Brain pericyte (primary cell): ENCODE measurements around the gene ANTXR2.
"Not testable (repeated sequence)": the region's sequence is repeated elsewhere in the genome, so short reads cannot be mapped to it uniquely, and the experiment has no call there.

Source experiments
- DNase-seq: peaks from one replicate; pipeline ENCODE4 v3.0.0-alpha.2; 2012; ENCODE audit warnings: low read depth, low spot score

ANTXR2 gene

DNA sequence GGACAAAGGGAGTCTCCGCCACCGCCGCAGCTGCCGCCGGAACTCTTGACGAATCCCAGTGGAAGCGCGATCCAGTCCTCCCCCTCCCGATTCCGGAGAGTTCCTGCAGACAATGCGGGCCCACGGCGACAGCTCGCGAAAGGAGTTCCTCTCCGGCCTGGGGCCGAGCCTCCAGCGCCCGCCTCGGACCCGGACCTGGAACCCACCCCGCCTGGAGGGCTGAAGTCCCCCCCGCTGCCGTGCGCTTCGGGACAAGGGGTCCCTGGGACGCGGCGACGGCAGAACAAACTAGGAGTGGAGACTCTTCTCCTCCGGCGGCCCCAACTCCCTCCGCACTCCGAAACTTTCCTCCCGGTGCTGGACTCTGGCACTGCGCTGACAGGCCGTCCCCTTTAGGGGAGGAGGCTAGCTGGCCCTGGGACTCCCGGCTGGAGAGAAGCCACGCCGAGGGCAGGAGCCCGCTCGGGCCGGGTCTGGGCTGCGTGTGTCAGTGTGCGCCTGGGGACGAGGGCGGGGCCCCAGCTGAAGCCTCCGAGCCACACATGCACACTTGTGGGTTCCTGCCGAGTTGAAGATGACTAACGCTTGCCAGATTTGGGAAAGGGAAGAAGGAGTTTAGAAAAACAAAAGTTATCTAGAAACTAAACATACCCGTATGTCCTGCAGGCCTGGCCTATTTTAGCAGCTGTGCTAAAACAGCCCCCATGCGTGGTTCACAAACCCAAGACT lies at the start of gene ANTXR2:
ANTXR2 (minus strand) TSS at position 486 of the 729 bp plus-strand sequence. CDS start 669 bp downstream, outside the sequence.
- DNase-seq: peak; percentile 93

DNA sequence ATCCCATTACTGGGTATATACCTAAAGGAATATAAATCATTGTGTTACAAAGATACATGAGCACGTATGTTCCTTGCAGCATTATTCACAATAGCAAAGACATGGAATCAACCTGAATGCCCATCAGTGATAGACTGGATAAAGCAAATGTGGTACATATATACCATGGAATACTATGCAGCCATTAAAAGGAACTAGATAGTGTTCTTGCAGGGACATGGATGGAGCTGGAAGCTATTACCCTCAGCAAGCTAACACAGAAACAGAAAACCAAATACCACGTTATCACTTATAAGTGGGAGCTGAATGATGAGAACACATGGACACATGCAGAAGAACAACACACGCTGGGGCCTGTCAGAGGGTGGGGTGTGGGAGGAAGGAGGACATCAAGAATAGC lies 48.8 kb upstream of the ANTXR2 start:
- not testable (repeated sequence) for DNase-seq

GRCh38 chr4:80119620-80120019 lies 46.6 kb upstream of the ANTXR2 start:
- DNase-seq: not testable (repeated sequence)

DNA sequence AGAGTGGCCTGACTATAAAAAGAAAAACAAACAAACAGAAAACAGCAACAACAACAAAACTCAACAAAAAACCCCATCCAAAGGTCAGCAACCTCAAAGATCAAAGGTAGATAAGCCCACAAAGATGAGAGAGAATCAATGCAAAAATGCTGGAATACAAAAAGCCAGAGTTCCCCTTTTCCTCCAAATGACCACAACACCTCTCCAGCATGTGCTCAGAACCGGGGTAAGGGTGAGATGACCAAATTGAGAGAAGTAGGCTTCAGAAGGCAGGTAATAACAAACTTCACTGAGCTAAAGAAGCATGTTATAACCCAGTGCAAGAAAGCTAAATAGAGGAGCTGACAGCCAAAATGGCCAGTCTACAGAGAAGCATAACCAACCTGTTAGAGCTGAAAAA lies 43.5 kb upstream of the ANTXR2 start:
- DNase-seq: no peak

DNA sequence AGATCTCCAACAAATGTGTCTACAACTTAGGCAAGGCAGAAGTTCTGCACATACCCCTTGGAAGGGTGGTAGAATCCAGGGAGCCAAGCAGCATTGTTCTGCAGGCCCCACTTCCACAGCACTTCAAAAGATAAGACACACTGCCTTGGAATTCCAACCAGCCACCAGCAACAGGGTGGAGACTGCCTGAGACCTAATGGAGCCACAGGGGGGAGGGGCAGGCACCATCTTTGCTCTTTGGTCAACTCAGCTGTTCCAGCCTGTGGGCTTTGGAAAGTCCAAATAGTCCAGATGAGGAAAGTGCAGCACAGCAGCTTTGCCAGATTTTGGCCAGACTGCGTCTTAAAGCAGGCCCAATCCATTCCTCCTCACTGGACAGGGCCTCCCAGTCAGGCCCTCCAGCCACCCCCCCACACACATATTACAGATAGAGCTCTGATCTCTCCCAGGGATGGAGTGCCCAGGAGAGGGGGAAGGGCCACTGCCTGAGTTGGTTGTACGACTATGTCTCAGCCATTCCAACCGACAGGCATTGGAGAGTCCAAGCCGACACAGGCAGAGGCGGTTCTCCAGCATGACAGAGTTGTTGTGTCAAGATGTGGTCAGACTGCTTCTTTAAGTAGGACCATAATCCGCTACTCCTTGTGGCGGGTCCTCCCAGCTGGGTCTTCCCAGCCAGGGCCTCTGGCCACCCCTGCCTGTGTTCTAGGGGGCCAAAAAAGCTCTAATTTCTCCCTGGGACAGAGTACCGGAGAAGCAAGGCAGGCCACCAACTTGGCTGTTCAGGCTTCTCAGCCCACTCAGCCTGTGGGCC lies 42.5 kb upstream of the ANTXR2 start:
- DNase-seq: no peak

DNA sequence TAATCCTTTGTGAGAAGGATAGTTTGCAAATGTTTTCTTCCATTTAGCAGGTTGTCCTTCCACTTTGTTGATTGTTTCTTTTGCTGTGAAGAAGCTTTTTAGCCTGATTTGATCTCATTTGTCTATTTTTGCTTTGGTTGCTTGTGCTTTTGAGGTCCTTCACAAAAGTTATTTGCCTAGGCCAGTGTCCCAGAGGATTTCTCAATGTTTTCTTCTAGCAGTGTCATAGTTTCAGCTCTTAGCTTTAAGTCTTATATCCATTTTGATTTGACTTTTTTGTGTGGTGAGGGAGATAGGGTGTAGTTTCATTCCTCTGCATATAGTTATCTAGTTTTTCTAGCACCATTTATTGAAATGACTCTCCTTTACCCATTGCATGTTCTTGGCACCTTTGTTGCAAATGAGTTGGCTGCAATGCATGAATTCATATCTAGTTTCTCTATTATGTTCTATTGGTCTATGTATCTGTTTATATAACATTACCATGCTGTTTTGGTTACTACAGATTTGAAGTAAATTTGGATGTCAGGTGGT lies 41.8 kb upstream of the ANTXR2 start:
- DNase-seq: no peak

GRCh38 chr4:80113615-80114014 lies 40.6 kb upstream of the ANTXR2 start:
- DNase-seq: no peak

- no peak for DNase-seq
Observed at GRCh38 chr4:80112236-80112635, 39.2 kb upstream of the ANTXR2 start.

DNA sequence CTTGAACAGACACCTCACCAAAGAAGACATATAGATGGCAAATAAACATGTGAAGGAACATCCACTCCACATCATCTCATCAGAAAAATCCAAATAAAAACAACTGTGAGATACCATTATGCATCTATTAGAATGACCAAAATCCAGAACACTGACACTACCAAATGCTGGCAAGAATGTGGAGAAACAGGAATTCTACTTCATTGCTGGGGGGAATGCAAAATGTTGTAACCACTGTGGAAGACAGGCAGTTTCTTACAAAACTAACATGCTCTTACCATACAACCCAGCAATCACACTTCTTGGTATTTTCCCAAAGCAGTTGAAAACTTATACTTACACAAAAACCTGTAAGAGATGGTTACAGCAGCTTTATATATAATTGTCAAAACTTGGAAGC lies 38.2 kb upstream of the ANTXR2 start:
- DNase-seq: no peak

- DNase-seq: no peak
Observed at GRCh38 chr4:80107374-80107773, 34.3 kb upstream of the ANTXR2 start.

DNA sequence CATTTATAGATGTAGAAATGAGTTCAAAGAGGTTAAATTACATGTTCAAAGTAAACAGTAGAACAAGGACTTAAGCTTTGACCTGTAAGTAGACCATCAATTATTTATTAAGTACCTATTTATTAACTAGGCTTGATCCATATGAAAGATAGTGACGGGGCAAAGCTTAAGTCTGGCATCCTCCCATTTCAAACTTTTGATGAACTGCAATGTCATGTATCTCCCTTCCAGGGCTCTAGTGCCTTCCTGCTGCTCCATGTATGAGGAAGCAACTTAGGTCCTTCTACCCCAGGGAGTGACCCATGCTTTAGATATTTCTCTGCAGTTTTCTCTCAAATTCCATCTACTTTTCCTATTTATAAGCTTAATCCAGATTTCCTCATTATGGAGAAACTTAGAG lies 31.9 kb upstream of the ANTXR2 start:
- DNase-seq: no peak

- DNase-seq: no peak
Observed at GRCh38 chr4:80103629-80104028, 30.6 kb upstream of the ANTXR2 start.

DNA sequence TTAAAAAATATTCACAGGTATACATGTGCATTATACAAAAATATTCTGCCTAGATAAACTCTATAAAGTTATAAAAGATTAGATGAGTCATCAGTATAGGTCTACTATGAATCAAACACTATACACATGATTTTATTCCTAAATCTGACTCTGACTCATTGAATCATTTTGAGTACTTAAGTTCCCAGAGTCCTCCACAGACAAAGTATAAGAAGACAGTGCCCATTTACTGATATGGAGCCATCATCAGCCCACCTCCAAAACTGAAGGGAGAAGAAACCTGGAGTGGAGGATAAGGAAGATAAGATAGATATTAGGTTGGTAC lies 28.7 kb upstream of the ANTXR2 start:
- no peak for DNase-seq

- DNase-seq: no peak
Observed at GRCh38 chr4:80101071-80101791, 28.2 kb upstream of the ANTXR2 start.

DNA sequence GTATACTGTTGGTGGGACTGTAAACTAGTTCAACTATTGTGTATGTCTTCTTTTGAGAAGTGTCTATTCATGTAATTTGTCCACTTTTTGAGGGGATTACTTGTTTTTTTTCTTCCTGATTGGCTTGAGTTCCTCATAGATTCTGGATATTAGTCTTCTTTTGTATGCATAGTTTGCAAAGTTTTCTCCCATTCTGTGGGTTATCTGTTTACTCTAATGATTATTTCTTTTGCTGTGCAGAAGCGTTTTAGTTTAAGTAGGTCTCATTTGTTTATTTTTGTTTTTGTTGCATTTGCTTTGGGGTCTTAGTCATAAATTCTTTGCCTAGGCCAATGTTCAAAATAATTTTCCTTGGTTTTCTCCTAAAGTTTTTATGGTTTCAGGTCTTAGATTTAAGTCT lies 26.6 kb upstream of the ANTXR2 start:
- DNase-seq: no peak

DNA sequence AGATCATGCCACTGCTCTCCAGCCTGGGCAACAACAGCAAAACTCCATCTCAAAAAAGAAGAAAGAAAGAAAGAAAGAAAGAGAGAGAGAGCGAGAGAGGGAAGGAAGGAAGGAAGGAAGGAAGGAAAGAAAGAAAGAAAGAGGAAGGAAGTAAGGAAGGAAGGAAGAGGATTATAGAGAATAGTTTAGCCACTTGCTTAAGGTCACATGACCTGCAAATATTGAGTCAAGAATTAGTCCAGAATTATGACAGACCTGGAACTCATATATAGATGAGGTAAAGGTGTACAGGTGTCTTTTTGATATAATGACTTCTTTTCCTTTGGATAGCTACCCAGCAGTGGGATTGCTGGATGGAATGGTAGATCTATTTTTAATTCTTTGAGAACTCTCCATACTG lies 25.6 kb upstream of the ANTXR2 start:
- no peak for DNase-seq

DNA sequence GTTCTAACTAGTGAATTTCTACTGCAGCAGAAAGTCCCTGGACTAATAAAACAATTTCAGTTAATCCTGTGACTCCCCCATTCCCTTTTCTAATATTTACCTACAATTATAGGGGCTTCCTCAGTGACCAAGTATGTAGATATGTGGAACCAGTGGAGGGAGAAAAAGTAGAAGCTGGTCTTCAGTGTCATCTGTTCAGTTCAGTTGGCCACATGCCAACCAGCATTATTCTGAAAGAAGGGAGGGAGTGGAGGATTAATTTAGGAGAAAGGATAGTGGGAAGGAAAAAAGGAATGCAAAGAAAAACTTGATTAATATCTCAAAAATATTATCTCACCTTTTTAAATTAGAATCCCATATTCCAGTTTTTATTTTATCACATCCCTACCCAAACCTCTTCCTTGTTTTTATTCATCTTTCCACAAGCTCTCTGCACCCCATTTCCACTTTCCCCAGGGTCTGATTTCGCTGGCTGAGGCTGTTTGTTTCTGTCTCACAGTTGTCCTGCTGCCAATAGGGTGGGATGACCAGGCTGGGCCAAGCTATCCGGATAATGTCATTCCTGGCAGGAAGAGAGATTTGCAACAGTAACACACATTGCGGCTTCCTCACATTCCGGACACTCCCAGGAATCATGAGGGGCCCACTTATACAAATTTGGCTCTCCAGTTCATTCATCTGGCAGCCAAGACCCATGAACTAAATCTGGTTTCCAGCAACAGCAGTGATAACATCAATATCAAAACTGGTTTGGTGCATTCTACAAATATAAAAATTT lies 24.6 kb upstream of the ANTXR2 start:
- no peak for DNase-seq

GRCh38 chr4:80096175-80096850 lies 23.3 kb upstream of the ANTXR2 start:
- DNase-seq: no peak

DNA sequence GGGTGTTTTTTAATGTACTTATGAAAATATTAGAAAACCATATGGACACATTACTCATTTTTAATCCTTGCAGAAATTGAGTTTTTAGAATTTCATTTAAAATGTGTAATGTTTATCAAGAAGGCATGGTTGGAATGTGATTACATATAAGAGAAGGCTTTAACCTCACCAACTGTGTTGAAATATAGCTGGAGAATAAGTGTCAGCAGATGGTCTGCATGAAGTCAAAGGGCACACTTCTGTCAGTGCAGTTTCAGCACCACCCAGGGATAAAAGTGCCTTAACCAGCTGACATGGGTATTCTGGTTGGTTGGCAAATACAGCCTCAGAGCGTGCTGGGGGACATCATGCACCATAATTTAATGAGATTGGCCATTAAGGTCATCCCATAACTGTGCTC lies 21.2 kb upstream of the ANTXR2 start:
- DNase-seq: no peak

DNA sequence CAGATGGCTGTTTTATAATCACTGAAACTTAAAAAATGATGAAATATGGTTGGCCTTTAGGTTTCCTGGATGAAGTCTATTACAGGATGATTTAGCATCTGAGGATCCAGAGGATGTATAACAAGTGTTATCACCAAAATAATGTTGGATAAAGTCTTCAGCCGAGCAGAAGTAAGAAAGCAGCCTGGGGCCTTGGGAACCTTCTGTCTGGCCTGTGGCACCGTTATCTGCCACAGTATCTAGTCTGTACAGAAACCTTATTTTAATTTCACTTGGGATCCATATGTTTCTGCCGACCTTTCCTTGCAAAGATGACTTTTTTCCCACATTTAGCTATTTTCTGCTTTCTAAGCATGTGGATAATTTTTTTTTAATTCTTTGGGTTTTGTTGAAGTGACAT lies 20.5 kb upstream of the ANTXR2 start:
- no peak for DNase-seq

- no peak for DNase-seq
Observed at GRCh38 chr4:80092847-80093246, 19.8 kb upstream of the ANTXR2 start.
